TTC549 (cell line): ENCODE results near the gene MARK4.
"Not testable (repeated sequence)": the region's sequence is repeated elsewhere in the genome, so short reads cannot be mapped to it uniquely, and the experiment has no call there.

ENCODE experiments used
- FAIRE-seq: peaks from 2 replicates; lab custom pipeline; 2012; peaks lifted over from hg19 to GRCh38; lab: Jason Lieb, UNC

The MARK4 gene

GRCh38 chr19:45306518-45307027 lies 55.5 kb downstream of the MARK4 start:
- FAIRE-seq = no peak

- no peak for FAIRE-seq
Observed at GRCh38 chr19:45307361-45307760, 56.3 kb downstream of the MARK4 start.

- FAIRE-seq = not testable (repeated sequence)
Observed at GRCh38 chr19:45309322-45309721, 58.3 kb downstream of the MARK4 start.

GRCh38 chr19:45311621-45312020 lies 60.5 kb downstream of the MARK4 start:
- no peak for FAIRE-seq

GRCh38 chr19:45312285-45312684 lies 61.2 kb downstream of the MARK4 start:
- not testable (repeated sequence) for FAIRE-seq

- no peak for FAIRE-seq
Observed at GRCh38 chr19:45314708-45315245, 63.7 kb downstream of the MARK4 start.

- no peak for FAIRE-seq
Observed at GRCh38 chr19:45315304-45315703, 64.2 kb downstream of the MARK4 start.

- FAIRE-seq = no peak
Observed at GRCh38 chr19:45320997-45321775, 70.1 kb downstream of the MARK4 start.

GRCh38 chr19:45321848-45322247 lies 70.8 kb downstream of the MARK4 start:
- no peak for FAIRE-seq

GRCh38 chr19:45322311-45322710 lies 71.2 kb downstream of the MARK4 start:
- FAIRE-seq = no peak

- FAIRE-seq = no peak
Observed at GRCh38 chr19:45322744-45323281, 71.7 kb downstream of the MARK4 start, which contains the start of gene CKM. Gene CKM, minus strand, starts transcription at chr19:45322875. Its CDS starts 3,162 bp downstream, at chr19:45319713.

- FAIRE-seq = no peak
Observed at GRCh38 chr19:45323671-45324081, 72.6 kb downstream of the MARK4 start.

GRCh38 chr19:45324349-45324907 lies 73.4 kb downstream of the MARK4 start:
- FAIRE-seq = no peak

GRCh38 chr19:45327404-45328143 lies 76.5 kb downstream of the MARK4 start:
- no peak for FAIRE-seq

GRCh38 chr19:45331411-45331810 lies 80.3 kb downstream of the MARK4 start:
- no peak for FAIRE-seq

GRCh38 chr19:45333609-45334303 lies 82.7 kb downstream of the MARK4 start:
- FAIRE-seq = no peak

- not testable (repeated sequence) for FAIRE-seq
Observed at GRCh38 chr19:45334881-45335280, 83.8 kb downstream of the MARK4 start.

GRCh38 chr19:45336696-45337251 lies 85.7 kb downstream of the MARK4 start:
- FAIRE-seq = no peak

- no peak for FAIRE-seq
Observed at GRCh38 chr19:45339629-45340028, 88.6 kb downstream of the MARK4 start.

GRCh38 chr19:45340232-45340898 lies 89.3 kb downstream of the MARK4 start, which contains the start of gene KLC3:
Gene KLC3, plus strand, starts transcription at chr19:45340750. Its CDS starts 4,792 bp downstream, at chr19:45345542.
- no peak for FAIRE-seq
